ENCODE results near the gene SHISAL2B. TPM values are rescaled to one million over a fixed set of nuclear protein-coding genes. Genes with fewer than 3 reads are reported as not detected.

The SHISAL2B gene
- total RNA-seq, 1 donor: not detected

DNA sequence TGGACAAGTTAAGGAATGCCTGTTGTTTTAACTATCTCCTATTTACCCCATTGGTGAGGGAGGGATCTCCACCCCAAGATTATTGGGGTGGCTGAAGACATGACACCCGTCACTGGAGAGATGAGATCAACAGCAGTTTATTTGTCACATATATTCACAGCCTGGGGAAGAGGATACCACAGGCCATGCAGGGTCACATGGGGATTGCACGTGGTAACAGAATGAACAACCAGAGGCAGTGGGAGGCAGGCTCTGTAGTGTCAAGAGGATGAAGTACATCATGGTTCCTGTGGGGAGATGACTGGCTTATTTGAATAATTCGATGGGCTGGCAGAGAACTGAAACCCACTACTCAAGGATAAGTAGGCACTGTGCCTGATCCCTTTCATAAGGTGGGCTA is 18.6 kb upstream of the SHISAL2B start:
- H3K4me3 ChIP-seq (ENCODE audit: low read depth, low read length): no peak overlapping the region
- TF ChIP-seq, protein P1, sequence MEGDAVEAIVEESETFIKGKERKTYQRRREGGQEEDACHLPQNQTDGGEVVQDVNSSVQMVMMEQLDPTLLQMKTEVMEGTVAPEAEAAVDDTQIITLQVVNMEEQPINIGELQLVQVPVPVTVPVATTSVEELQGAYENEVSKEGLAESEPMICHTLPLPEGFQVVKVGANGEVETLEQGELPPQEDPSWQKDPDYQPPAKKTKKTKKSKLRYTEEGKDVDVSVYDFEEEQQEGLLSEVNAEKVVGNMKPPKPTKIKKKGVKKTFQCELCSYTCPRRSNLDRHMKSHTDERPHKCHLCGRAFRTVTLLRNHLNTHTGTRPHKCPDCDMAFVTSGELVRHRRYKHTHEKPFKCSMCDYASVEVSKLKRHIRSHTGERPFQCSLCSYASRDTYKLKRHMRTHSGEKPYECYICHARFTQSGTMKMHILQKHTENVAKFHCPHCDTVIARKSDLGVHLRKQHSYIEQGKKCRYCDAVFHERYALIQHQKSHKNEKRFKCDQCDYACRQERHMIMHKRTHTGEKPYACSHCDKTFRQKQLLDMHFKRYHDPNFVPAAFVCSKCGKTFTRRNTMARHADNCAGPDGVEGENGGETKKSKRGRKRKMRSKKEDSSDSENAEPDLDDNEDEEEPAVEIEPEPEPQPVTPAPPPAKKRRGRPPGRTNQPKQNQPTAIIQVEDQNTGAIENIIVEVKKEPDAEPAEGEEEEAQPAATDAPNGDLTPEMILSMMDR (IDR thresholded peaks at IDR 0.05; ENCODE audit: insufficient read depth, low read length): no peak
- DNase-seq (ENCODE audit: low read depth): no peak

DNA sequence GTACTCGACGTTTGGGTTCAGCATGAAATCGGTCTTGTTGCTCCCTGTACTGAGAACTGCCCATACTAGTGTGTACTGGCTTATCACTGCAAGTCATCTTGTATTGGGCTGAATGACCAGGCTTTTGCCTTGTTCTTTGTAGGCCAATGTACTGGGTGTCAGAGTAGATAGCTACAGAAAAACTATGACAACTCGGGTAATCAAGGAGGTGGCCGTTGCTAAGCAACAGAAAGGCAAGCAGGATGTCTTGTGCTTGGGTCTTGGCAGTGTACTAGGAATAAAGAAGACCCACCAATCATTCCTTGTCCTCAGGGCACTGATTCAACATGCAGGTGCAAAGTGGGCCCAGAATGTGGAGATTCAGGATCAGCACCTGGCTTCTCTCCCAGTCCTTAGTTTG is 11.9 kb upstream of the SHISAL2B start:
- no peak overlapping the region for H3K4me3 ChIP-seq (ENCODE audit: low read depth, low read length)
- TF ChIP-seq, protein P1 (IDR thresholded peaks at IDR 0.05; ENCODE audit: insufficient read depth, low read length): no peak
- DNase-seq (ENCODE audit: low read depth): no peak

GRCh38 chr5:64680289-64680688 is 10.0 kb upstream of the SHISAL2B start:
- TF ChIP-seq, protein P1 (IDR thresholded peaks at IDR 0.05; ENCODE audit: insufficient read depth, low read length): peak; percentile 39
- peak; percentile 13 for DNase-seq (ENCODE audit: low read depth)
- H3K4me3 ChIP-seq (ENCODE audit: low read depth, low read length): no peak overlapping the region

DNA sequence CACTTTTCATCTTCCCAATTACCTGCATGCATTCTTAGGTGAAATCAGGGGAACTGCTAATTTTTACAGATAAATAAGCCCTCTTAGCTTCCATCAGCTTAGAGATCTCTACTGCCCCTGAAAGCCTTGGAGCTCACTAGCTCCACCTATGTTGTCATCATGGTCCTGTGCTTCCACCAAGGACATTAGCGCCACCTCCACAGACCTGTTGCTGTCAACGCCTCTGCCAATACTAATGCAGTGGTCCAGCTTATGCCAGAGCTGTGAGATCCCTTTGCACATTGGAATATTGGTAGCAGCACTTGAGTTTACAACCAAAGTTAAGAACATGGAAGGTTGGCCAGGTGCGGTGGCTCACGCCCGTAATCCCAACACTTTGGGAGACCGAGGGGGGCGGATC is 7.7 kb upstream of the SHISAL2B start:
- DNase-seq (ENCODE audit: low read depth): no peak
- no peak overlapping the region for H3K4me3 ChIP-seq (ENCODE audit: low read depth, low read length)
- TF ChIP-seq, protein P1 (IDR thresholded peaks at IDR 0.05; ENCODE audit: insufficient read depth, low read length): no peak

- DNase-seq (ENCODE audit: low read depth): no peak
- TF ChIP-seq, protein P1 (IDR thresholded peaks at IDR 0.05; ENCODE audit: insufficient read depth, low read length): no peak
- H3K4me3 ChIP-seq (ENCODE audit: low read depth, low read length): no peak overlapping the region
These were observed 4.4 kb upstream of the SHISAL2B start for GRCh38 chr5:64685866-64686265.

GRCh38 chr5:64688391-64688790 is 1.9 kb upstream of the SHISAL2B start:
- no peak overlapping the region for H3K4me3 ChIP-seq (ENCODE audit: low read depth, low read length)
- TF ChIP-seq, protein P1 (IDR thresholded peaks at IDR 0.05; ENCODE audit: insufficient read depth, low read length): no peak
- DNase-seq (ENCODE audit: low read depth): no peak

DNA sequence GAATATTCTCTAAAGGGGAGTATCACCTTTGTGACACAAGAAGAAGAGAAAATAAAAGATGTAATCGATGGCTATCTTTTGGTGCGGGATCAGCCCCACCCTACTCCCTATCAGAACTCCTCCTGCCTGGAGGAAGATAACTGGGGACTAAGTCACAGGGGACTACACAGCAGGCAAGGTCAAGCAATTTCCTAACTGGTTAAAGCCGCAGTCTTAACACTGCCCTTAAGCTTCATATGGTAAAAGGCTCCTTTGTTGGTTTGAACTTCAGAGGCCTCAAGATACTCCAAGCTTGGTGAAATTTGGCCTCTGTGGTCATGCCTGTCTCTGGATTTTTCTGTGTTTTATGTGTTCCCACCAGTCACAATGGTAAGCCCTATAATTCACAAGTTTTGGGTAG is 1.3 kb upstream of the SHISAL2B start:
- H3K4me3 ChIP-seq (ENCODE audit: low read depth, low read length): no peak overlapping the region

More for the DNA sequence above, 1.3 kb upstream of the SHISAL2B start:
- TF ChIP-seq, protein P1 (IDR thresholded peaks at IDR 0.05; ENCODE audit: insufficient read depth, low read length): no peak
- no peak for DNase-seq (ENCODE audit: low read depth)

Data from fibroblast of the aortic adventitia (primary cell).